Measurements from ENCODE around the gene FILIP1. TPM values are rescaled to one million over a fixed set of nuclear protein-coding genes. Genes with fewer than 3 reads are reported as not detected.

Gene FILIP1
- polyA plus RNA-seq, 1 of the 3 experiments (the other 2 are of a cell fraction), result 0.03 TPM

GRCh38 chr6:75501756-75502155 is 8.2 kb upstream of the FILIP1 start:
- Histone ChIP-seq H3F3A (replicated peaks; ENCODE audit: insufficient read depth) (peaks cover 4% of the 10 kb centered on the region), H3K27ac (ENCODE audit: low read depth in 2 of 2, low read length in 1 of 2) (no peak overlapping the region), H3K4me1 (ENCODE audit: control insufficient read depth in 1 of 2, insufficient read depth in 2 of 2, low read depth in 1 of 2, low read length in 1 of 2) (peaks cover 0 to 8% of the 10 kb centered on the region in 2 experiments; a peak in 1 of 4 replicates), H3K36me3 (replicated peaks in 1 of 2; ENCODE audit: control insufficient read depth in 1 of 2, insufficient read depth in 2 of 2, low read length in 1 of 2) (no peaks in the 10 kb centered on the region), H3K9ac (no peak overlapping the region), H3K9me3 (no peaks in the 10 kb centered on the region), H3K27me3 (ENCODE audit: insufficient read depth) (no peaks in the 10 kb centered on the region), H3K79me2 (ENCODE audit: insufficient read depth) (no peaks in the 10 kb centered on the region), H3K4me2 (no peak overlapping the region), H3K9me2 (no peaks in the 10 kb centered on the region), H4K20me1 (ENCODE audit: insufficient read depth) (no peaks in the 10 kb centered on the region), H2AFZ (ENCODE audit: low read depth) (peak overlapping the region; percentile 17; the same call in 1 of the 2 replicates), H3K4me3 (ENCODE audit: low read depth in 2 of 2, low read length in 1 of 2) (no peak overlapping the region)
- no peak for DNase-seq
- CTCF ChIA-PET, result no interaction called here
- TF ChIP-seq GATA2 (CRISPR knock-in tag; IDR thresholded peaks at IDR 0.05) (no peak), SIN3A (IDR thresholded peaks at IDR 0.05; ENCODE audit: borderline replicate concordance, low read depth, low read length) (no peak), EP300 (IDR thresholded peaks at IDR 0.05; ENCODE audit: borderline replicate concordance in 1 of 2, low read depth in 1 of 2, low read length in 1 of 2) (no peak), SMC3 (IDR thresholded peaks at IDR 0.05; ENCODE audit: low read depth, low read length) (no peak)
- POLR2A ChIA-PET, result no interaction called here
- 77% methylated on average over 4 of the region's 4 CpGs for WGBS (ENCODE audit: low lambda C conversion rate)

- Histone ChIP-seq H3K4me2 (no peak overlapping the region), H3K27me3 (ENCODE audit: insufficient read depth) (no peaks in the 10 kb centered on the region), H3K79me2 (ENCODE audit: insufficient read depth) (no peaks in the 10 kb centered on the region), H3K9me2 (no peaks in the 10 kb centered on the region), H3K27ac (ENCODE audit: low read depth in 2 of 2, low read length in 1 of 2) (no peak overlapping the region), H3K4me3 (ENCODE audit: low read depth in 2 of 2, low read length in 1 of 2) (no peak overlapping the region), H3K4me1 (ENCODE audit: control insufficient read depth in 1 of 2, insufficient read depth in 2 of 2, low read depth in 1 of 2, low read length in 1 of 2) (peaks cover 0 to 19% of the 10 kb centered on the region in 2 experiments; a peak in 1 of 4 replicates), H3K9ac (no peak overlapping the region), H4K20me1 (ENCODE audit: insufficient read depth) (no peaks in the 10 kb centered on the region), H3K9me3 (no peaks in the 10 kb centered on the region), H2AFZ (ENCODE audit: low read depth) (no peak overlapping the region), H3K36me3 (replicated peaks in 1 of 2; ENCODE audit: control insufficient read depth in 1 of 2, insufficient read depth in 2 of 2, low read length in 1 of 2) (no peaks in the 10 kb centered on the region), H3F3A (replicated peaks; ENCODE audit: insufficient read depth) (peaks cover 8% of the 10 kb centered on the region)
- no peak for DNase-seq
- ChIA-PET POLR2A (no interaction called here), CTCF (no interaction called here)
- TF ChIP-seq MAX (IDR thresholded peaks at IDR 0.05; ENCODE audit: low read depth), result no peak
- no peak for TF ChIP-seq GABPA (IDR thresholded peaks at IDR 0.05; ENCODE audit: low read depth)
- TF ChIP-seq USF1 (IDR thresholded peaks at IDR 0.05; ENCODE audit: borderline replicate concordance, low read depth), result no peak
- TF ChIP-seq RXRA (IDR thresholded peaks at IDR 0.05; ENCODE audit: borderline replicate concordance, low read depth), result no peak
- TF ChIP-seq YY1 (IDR thresholded peaks at IDR 0.05; ENCODE audit: low read depth), result no peak
- TF ChIP-seq EP300 (IDR thresholded peaks at IDR 0.05; ENCODE audit: borderline replicate concordance in 1 of 2, low read depth in 1 of 2, low read length in 1 of 2), result no peak
- whole genome bisulfite sequencing (ENCODE audit: low lambda C conversion rate), result 87% methylated on average over 4 of the region's 4 CpGs
Observed at GRCh38 chr6:75499640-75500039, 6.0 kb upstream of the FILIP1 start.

- Histone ChIP-seq H3K27me3 (ENCODE audit: insufficient read depth) (no peaks in the 10 kb centered on the region), H3K79me2 (ENCODE audit: insufficient read depth) (no peaks in the 10 kb centered on the region), H3K9me2 (no peaks in the 10 kb centered on the region), H3K9ac (no peak overlapping the region), H4K20me1 (ENCODE audit: insufficient read depth) (no peaks in the 10 kb centered on the region), H3K4me2 (no peak overlapping the region), H3K4me1 (ENCODE audit: control insufficient read depth in 1 of 2, insufficient read depth in 2 of 2, low read depth in 1 of 2, low read length in 1 of 2) (peaks cover 0 to 19% of the 10 kb centered on the region in 2 experiments; a peak in 1 of 4 replicates), H3K4me3 (ENCODE audit: low read depth in 2 of 2, low read length in 1 of 2) (no peak overlapping the region), H3K9me3 (no peaks in the 10 kb centered on the region), H2AFZ (ENCODE audit: low read depth) (no peak overlapping the region), H3K27ac (ENCODE audit: low read depth in 2 of 2, low read length in 1 of 2) (no peak overlapping the region), H3F3A (replicated peaks; ENCODE audit: insufficient read depth) (peaks cover 8% of the 10 kb centered on the region), H3K36me3 (replicated peaks in 1 of 2; ENCODE audit: control insufficient read depth in 1 of 2, insufficient read depth in 2 of 2, low read length in 1 of 2) (no peaks in the 10 kb centered on the region)
- ChIA-PET POLR2A (no interaction called here), CTCF (no interaction called here)
- WGBS (ENCODE audit: low lambda C conversion rate), result 73% methylated on average over 1 of the region's 1 CpG
- DNase-seq, result no peak
- TF ChIP-seq CTCF (IDR thresholded peaks at IDR 0.05) (no peak), RAD21 (IDR thresholded peaks at IDR 0.05; ENCODE audit: low read length) (no peak), FOXM1 (IDR thresholded peaks at IDR 0.05; ENCODE audit: low read depth) (no peak), EP300 (IDR thresholded peaks at IDR 0.05; ENCODE audit: borderline replicate concordance in 1 of 2, low read depth in 1 of 2, low read length in 1 of 2) (no peak), ZBTB33 (IDR thresholded peaks at IDR 0.05; ENCODE audit: borderline replicate concordance, low read depth) (no peak), GABPA (IDR thresholded peaks at IDR 0.05; ENCODE audit: low read depth) (no peak), PBX3 (IDR thresholded peaks at IDR 0.05) (no peak), MAX (IDR thresholded peaks at IDR 0.05; ENCODE audit: low read depth) (no peak), YY1 (IDR thresholded peaks at IDR 0.05; ENCODE audit: low read depth) (no peak), CHD2 (IDR thresholded peaks at IDR 0.05; ENCODE audit: low read length, partially characterized antibody) (no peak), SMC3 (IDR thresholded peaks at IDR 0.05; ENCODE audit: low read depth, low read length) (no peak), GATA2 (CRISPR knock-in tag; IDR thresholded peaks at IDR 0.05) (no peak)
Observed at GRCh38 chr6:75498862-75499261, 5.3 kb upstream of the FILIP1 start.
